HepG2 (cell line): ENCODE data around the gene HES2. TPM values are rescaled to one million over a fixed set of nuclear protein-coding genes. Genes with fewer than 3 reads are reported as not detected.

Source experiments
- ATAC-seq: fragments of 200-7000 bp; cut with Tn5 transposase; 3 replicates; pipeline ENCODE4 v1.9.1; 2020; ENCODE audit warnings: mild to moderate bottlenecking, moderate library complexity
- BruUV-seq: library from RNA; stranded (reverse); fragments of 400-500 nt; replicated peaks from 2 replicates; lab custom pipeline; 2021; lab: Mats Ljungman, UMichigan
- CTCF ChIA-PET: fragments of 300-600 bp; formaldehyde crosslinking; extraction: SDS; loops from one replicate; lab custom pipeline; 2021; ENCODE audit warnings: low total read pairs, inconsistent platforms, low intra/inter-chr PET ratio; lab: Yijun Ruan, JAX
- POLR2A ChIA-PET: fragments of 350-600 bp; sonication (Branson Sonifier 250); formaldehyde crosslinking; loops from one replicate; lab custom pipeline; 2020; ENCODE audit warnings: antibody characterized with exemption, inconsistent platforms; lab: Yijun Ruan, JAX
- DNase-seq: peaks from one replicate; pipeline ENCODE4 v3.0.0-alpha.2; 2015; ENCODE audit warnings: low spot score
- FAIRE-seq: peaks from 3 replicates; lab custom pipeline; 2011; peaks lifted over from hg19 to GRCh38; lab: Jason Lieb, UNC
- H2AFZ ChIP-seq: one replicate; pipeline ENCODE4 v1.6.1; 2011; ENCODE audit warnings: low read length, inconsistent platforms
- H3K27ac ChIP-seq: fragments of 300-600 bp; 3 replicates; pipeline ENCODE4 v1.8.0; 2011; ENCODE audit warnings: mixed run types, mild to moderate bottlenecking, mixed read lengths, low read length, inconsistent platforms; ENCODE audit not compliant: insufficient read depth; ENCODE audit errors: extremely low read length
- H3K27me3 ChIP-seq, 2 experiments: fragments of 200-600 bp in 1 of 2; 2 replicates in 1 of 2; 3 replicates in 1 of 2; pipeline versions ENCODE4 v1.6.0 to v1.8.0; 2011; ENCODE audit warnings: low read length in 2 of 2, mild to moderate bottlenecking in 2 of 2, moderate library complexity in 2 of 2, inconsistent platforms in 1 of 2; ENCODE audit not compliant: insufficient read depth in 2 of 2, control insufficient read depth in 1 of 2
- H3K36me3 ChIP-seq, 2 experiments: fragments of 200-600 bp in 1 of 2; replicated peaks in 1 of 2; 2 replicates in 1 of 2; 3 replicates in 1 of 2; pipeline versions ENCODE4 v1.5.1 to v1.8.0; 2011; ENCODE audit warnings: low read length in 2 of 2, inconsistent platforms in 1 of 2; ENCODE audit not compliant: insufficient read depth in 2 of 2, control insufficient read depth in 1 of 2
- H3K4me1 ChIP-seq: 2 replicates; pipeline ENCODE4 v1.5.1; 2012; ENCODE audit warnings: low read length, inconsistent platforms; ENCODE audit not compliant: insufficient read depth
- H3K4me2 ChIP-seq: 2 replicates; pipeline ENCODE4 v1.6.0; 2011; ENCODE audit warnings: low read depth, low read length, inconsistent platforms
- H3K4me3 ChIP-seq, 3 experiments: fragments of 200-600 bp in 1 of 3; sonication (generic), shearing (Covaris generic) in 1 of 3; replicated peaks in 1 of 3; 2 replicates each; pipeline ENCODE4 v1.5.1; 2011 to 2016; ENCODE audit warnings: low read length in 3 of 3, inconsistent platforms in 2 of 3, low read depth in 2 of 3, mild to moderate bottlenecking in 2 of 3, control low read depth in 1 of 3, mixed read lengths in 1 of 3; ENCODE audit not compliant: insufficient read depth in 1 of 3
- H3K79me2 ChIP-seq: one replicate; pipeline ENCODE4 v1.6.1; 2011; ENCODE audit warnings: low read length, inconsistent platforms; ENCODE audit not compliant: insufficient read depth
- H3K9ac ChIP-seq: 2 replicates; pipeline ENCODE4 v1.6.0; 2011; ENCODE audit warnings: mild to moderate bottlenecking, low read depth, low read length, inconsistent platforms; ENCODE audit not compliant: insufficient read depth
- H3K9me3 ChIP-seq: 2 replicates; pipeline ENCODE4 v1.5.1; 2012; ENCODE audit warnings: mild to moderate bottlenecking, low read length
- H4K20me1 ChIP-seq: 2 replicates; pipeline ENCODE4 v1.6.0; 2011; ENCODE audit warnings: inconsistent platforms, mild to moderate bottlenecking, low read length, moderate library complexity; ENCODE audit not compliant: insufficient read depth
- RORA ChIP-seq: sonication (generic); formaldehyde crosslinking; IDR thresholded peaks from 2 replicates; pipeline ENCODE4 v1.5.0; 2020; ENCODE audit warnings: mild to moderate bottlenecking, missing genetic modification reagents, moderate library complexity
- ZBTB7B ChIP-seq: sonication (generic); formaldehyde crosslinking; IDR thresholded peaks from 2 replicates; pipeline ENCODE4 v1.4.0; 2020; ENCODE audit warnings: missing genetic modification reagents
- ZNF101 ChIP-seq: sonication (generic); formaldehyde crosslinking; IDR thresholded peaks from 2 replicates; pipeline ENCODE4 v1.4.0; 2020; ENCODE audit warnings: mild to moderate bottlenecking, low read depth, missing genetic modification reagents, borderline replicate concordance
- ZNF260 ChIP-seq: sonication (generic); formaldehyde crosslinking; IDR thresholded peaks from 2 replicates; pipeline ENCODE4 v1.4.0; 2020; ENCODE audit warnings: missing genetic modification reagents, low read depth, mild to moderate bottlenecking, borderline replicate concordance
- ZNF567 ChIP-seq: sonication (generic); formaldehyde crosslinking; IDR thresholded peaks from 2 replicates; pipeline ENCODE4 v1.8.1; 2023; ENCODE audit warnings: mild to moderate bottlenecking, missing genetic modification reagents, borderline replicate concordance
- ZNF670 ChIP-seq: sonication (generic); formaldehyde crosslinking; IDR thresholded peaks from 2 replicates; pipeline ENCODE4 v1.8.0; 2022; ENCODE audit warnings: mild to moderate bottlenecking, missing genetic modification reagents, borderline replicate concordance
- WGBS: methylation state at CpG from one replicate; pipeline ENCODE4 v1.1.6; 2017; ENCODE audit warnings: low lambda C conversion rate; 5-methylcytosine and 5-hydroxymethylcytosine counted together
- in situ Hi-C: cut with HindIII; loops from 2 replicates; pipeline ENCODE4 v1.10.0; 2017; ENCODE audit warnings: low pct_unique_long_range_greater_than_20kb; ENCODE audit not compliant: extremely low pct_ligation_motif_present
- intact Hi-C: fragments of 100-400 bp; cut with micrococcal nuclease; formaldehyde crosslinking; loops from one replicate; pipeline ENCODE4 v1.10.0; 2022; ENCODE audit not compliant: unreplicated experiment
- polyA plus RNA-seq, 8 experiments: library from polyadenylated mRNA; depleted of rRNA in 3 of 8; stranded (reverse) in 7 of 8; unstranded in 1 of 8; fragments of >200 nt; fragmentation: Illumina TruSeq in 4 of 8; extraction: Trizol in 4 of 8; gene quantifications; 2 replicates each; pipeline versions ENCODE4 v1.2.1 to v1.2.3, GENCODE V29; 2011 to 2016; ENCODE audit warnings: low read depth in 4 of 8, missing spikeins in 1 of 8, mixed read lengths in 1 of 8; ENCODE audit not compliant: insufficient read depth in 1 of 8
- total RNA-seq, 5 experiments: library from RNA; depleted of rRNA; stranded (reverse); fragments of >200 nt; fragmentation: Illumina TruSeq; extraction: Trizol; gene quantifications; 2 replicates each; pipeline ENCODE4 v1.2.3, GENCODE V29; 2016; ENCODE audit warnings: low read depth in 1 of 5
- TF ChIP-seq, protein P1 (sequence below): sonication (generic); formaldehyde crosslinking; IDR thresholded peaks from 2 replicates; pipeline ENCODE4 v1.4.0; 2020; ENCODE audit warnings: missing genetic modification reagents, mild to moderate bottlenecking, borderline replicate concordance

HES2 gene
- total and polyA plus RNA-seq, 2 of the 13 experiments (the other 11 are each of a cell fraction or from before 2014, with no cell fraction given), result 0.11 to 0.17 TPM

DNA sequence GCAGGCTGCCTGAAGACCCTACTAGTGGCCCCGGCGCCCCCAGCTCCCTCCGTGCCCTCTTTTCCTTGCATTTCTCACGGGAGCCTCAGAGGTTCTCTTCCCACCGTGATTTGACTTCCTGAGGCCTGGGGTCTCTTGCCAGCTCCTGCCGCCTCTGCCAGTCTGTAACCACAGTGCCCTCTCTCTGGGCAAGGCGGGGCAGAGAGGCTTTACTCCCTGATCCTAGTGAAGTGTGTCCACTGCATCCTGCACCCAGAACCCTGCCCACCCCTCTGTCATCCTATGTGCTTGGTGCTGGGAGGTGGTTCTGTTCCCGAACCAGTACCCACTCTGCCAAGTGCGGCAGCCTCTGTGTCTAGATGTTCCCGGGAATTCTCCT, 7.2 kb upstream of the HES2 start:
- H3K4me2 ChIP-seq, result no peak overlapping the region
- intact Hi-C loops (no loop called here), in situ Hi-C loops (no loop called here)
- H3K9me3 ChIP-seq, result no peaks in the 10 kb centered on the region
- H3K79me2 ChIP-seq, result no peaks in the 10 kb centered on the region
- H2AFZ ChIP-seq, result no peak overlapping the region
- no peak overlapping the region for H3K9ac ChIP-seq
- ChIA-PET POLR2A (no interaction called here), CTCF (no interaction called here)
- peaks cover 36% of the 10 kb centered on the region for H3K4me1 ChIP-seq
- H3K27me3 ChIP-seq, result peaks cover 35 to 72% of the 10 kb centered on the region in 2 experiments
- TF ChIP-seq ZNF567 (CRISPR knock-in tag), result no peak
- TF ChIP-seq, protein P1, sequence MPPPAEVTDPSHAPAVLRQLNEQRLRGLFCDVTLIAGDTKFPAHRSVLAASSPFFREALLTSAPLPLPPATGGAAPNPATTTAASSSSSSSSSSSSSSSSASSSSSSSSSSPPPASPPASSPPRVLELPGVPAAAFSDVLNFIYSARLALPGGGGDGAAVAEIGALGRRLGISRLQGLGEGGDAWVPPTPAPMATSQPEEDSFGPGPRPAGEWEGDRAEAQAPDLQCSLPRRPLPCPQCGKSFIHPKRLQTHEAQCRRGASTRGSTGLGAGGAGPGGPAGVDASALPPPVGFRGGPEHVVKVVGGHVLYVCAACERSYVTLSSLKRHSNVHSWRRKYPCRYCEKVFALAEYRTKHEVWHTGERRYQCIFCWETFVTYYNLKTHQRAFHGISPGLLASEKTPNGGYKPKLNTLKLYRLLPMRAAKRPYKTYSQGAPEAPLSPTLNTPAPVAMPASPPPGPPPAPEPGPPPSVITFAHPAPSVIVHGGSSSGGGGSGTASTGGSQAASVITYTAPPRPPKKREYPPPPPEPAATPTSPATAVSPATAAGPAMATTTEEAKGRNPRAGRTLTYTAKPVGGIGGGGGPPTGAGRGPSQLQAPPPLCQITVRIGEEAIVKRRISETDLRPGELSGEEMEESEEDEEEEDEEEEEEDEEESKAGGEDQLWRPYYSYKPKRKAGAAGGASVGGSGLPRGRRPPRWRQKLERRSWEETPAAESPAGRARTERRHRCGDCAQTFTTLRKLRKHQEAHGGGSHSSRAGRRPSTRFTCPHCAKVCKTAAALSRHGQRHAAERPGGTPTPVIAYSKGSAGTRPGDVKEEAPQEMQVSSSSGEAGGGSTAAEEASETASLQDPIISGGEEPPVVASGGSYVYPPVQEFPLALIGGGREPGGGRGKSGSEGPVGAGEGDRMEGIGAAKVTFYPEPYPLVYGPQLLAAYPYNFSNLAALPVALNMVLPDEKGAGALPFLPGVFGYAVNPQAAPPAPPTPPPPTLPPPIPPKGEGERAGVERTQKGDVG (CRISPR knock-in tag), result no peak
- TF ChIP-seq ZNF260 (CRISPR knock-in tag), result no peak
- no peak for TF ChIP-seq ZBTB7B
- no peak for TF ChIP-seq RORA (CRISPR knock-in tag)
- TF ChIP-seq ZNF670 (CRISPR knock-in tag), result no peak
- TF ChIP-seq ZNF101 (CRISPR knock-in tag), result no peak
- FAIRE-seq, result no peak
- no peak for DNase-seq
- no peak overlapping the region for H3K4me3 ChIP-seq
- ATAC-seq, result no peak
- 36% methylated on average over 10 of the region's 10 CpGs for WGBS
- no peak overlapping the region for H3K27ac ChIP-seq
- no TSS peak for BruUV-seq
- no peaks in the 10 kb centered on the region for H3K36me3 ChIP-seq
- no peaks in the 10 kb centered on the region; the same call in 1 of the 2 replicates for H4K20me1 ChIP-seq
